ENCODE measurements around the gene KRTAP9-4.
A peak's percentile ranks its signal among the peaks of the same experiment; 100 is the strongest.
"Not testable (repeated sequence)": the region's sequence is repeated elsewhere in the genome, so short reads cannot be mapped to it uniquely, and the experiment has no call there.

KRTAP9-4 gene

GRCh38 chr17:41249637-41250240 lies at the start of gene KRTAP9-4:
Gene KRTAP9-4, plus strand, starts transcription at chr17:41249687. Its CDS starts 34 bp downstream, at chr17:41249721.
- DNase-seq (ENCODE audit: low spot score): peak; percentile 0

DNA sequence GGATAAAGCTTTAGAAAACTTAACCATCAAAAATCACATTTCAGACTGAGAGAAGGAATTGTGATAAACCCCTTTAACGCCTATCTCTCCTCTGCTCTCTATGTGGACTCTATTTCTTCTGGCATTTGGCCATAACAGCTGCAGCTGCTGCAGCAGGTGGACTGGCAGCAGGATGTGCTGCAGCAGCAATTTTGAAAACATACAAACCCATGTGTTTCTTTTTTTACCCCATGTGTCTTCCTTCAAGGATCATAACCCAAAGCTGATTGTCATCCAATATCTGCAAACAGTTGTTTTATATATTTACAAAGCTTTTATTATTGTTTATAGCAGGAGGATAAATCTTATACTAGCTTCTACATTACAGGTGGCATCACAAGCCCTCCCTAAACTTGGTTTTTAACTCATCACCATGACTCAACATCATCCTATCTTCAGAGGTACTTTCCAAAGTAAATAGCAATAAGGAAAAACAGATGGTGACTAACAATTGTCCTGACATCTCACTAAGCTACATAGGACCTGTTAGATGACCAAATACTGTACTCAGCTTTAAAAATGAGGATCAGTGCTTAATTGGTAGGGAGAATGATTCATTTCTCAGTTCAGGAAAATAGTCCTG lies 37.5 kb upstream of the KRTAP9-4 start:
- DNase-seq (ENCODE audit: low spot score): peak; percentile 29

- DNase-seq (ENCODE audit: low spot score): no peak
These were observed 36.8 kb upstream of the KRTAP9-4 start for GRCh38 chr17:41212524-41213169.

GRCh38 chr17:41215681-41216080 lies 33.8 kb upstream of the KRTAP9-4 start:
- DNase-seq (ENCODE audit: low spot score): no peak

DNA sequence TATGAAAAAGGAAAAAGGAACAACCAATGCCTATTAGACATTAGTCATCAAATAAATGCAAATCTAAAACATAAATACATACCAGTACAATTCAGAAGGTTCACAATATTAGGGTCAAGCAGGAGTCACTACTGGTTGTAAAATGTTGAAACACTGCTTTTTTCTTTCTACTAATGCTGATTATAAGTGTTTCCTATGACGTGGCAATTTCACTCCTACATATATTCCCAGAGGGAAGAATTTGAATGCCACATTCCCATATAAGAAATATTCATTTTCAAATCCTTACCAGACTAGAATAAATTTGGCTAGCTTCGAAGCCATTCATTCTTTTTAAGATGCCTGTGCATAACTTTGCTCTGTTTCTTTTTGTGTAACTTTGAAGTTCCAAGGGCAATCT lies 25.7 kb upstream of the KRTAP9-4 start:
- no peak for DNase-seq (ENCODE audit: low spot score)

DNA sequence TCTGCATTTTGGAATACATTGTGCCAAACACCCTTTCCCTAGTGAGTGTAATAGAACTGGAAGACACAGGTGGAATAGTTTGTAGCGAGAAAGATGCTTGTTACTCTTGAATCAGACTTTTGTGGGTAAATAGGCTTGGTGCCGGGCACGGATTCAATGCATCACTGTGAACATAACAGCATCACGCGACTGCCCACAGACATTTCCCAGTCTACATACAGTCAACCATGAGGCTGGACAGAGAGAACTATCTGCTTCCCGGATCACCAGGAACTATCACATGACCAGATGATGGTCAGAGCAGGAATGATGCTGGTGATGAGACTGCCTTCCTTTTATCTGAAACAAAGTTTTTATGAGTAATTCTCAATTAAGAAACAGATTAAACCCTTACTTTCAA lies 23.4 kb upstream of the KRTAP9-4 start:
- no peak for DNase-seq (ENCODE audit: low spot score)

GRCh38 chr17:41226598-41227095 lies 22.8 kb upstream of the KRTAP9-4 start, which contains the start of gene KRTAP9-2:
Gene KRTAP9-2, plus strand, starts transcription at chr17:41226648. Its CDS starts 7 bp downstream, at chr17:41226655.
- not testable (repeated sequence) for DNase-seq (ENCODE audit: low spot score)

- DNase-seq (ENCODE audit: low spot score): no peak
These were observed 19.4 kb upstream of the KRTAP9-4 start for GRCh38 chr17:41230094-41230493.

GRCh38 chr17:41231731-41232130 lies 17.8 kb upstream of the KRTAP9-4 start:
- no peak for DNase-seq (ENCODE audit: low spot score)

DNA sequence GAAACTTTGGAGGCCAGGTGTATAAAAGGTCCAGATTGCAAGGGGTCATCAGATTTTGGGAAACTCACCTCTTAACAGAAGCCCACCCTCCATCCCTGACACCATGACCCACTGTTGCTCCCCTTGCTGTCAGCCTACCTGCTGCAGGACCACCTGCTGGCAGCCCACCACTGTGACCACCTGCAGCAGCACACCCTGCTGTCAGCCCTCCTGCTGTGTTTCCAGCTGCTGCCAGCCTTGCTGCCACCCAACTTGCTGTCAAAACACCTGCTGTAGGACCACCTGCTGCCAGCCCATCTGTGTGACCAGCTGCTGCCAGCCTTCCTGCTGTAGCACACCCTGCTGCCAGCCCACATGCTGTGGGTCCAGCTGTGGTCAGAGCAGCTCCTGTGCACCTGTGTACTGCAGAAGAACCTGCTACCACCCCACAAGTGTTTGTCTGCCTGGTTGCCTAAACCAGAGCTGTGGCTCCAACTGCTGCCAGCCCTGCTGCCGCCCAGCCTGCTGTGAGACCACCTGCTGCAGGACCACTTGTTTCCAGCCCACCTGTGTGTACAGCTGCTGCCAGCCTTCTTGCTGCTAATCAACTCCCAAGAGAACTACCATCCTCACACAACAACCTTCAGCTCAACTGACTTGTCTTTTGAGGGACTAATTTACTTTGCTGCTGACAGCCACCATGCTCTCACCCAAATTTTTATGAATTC lies 16.9 kb upstream of the KRTAP9-4 start, which contains the start of gene KRTAP9-3:
KRTAP9-3 (plus strand) TSS at position 51 of the 707 bp plus-strand sequence; CDS start at position 104, 53 bp downstream.
- DNase-seq (ENCODE audit: low spot score): not testable (repeated sequence)

GRCh38 chr17:41237116-41237515 lies 12.4 kb upstream of the KRTAP9-4 start:
- DNase-seq (ENCODE audit: low spot score): not testable (repeated sequence)

DNA sequence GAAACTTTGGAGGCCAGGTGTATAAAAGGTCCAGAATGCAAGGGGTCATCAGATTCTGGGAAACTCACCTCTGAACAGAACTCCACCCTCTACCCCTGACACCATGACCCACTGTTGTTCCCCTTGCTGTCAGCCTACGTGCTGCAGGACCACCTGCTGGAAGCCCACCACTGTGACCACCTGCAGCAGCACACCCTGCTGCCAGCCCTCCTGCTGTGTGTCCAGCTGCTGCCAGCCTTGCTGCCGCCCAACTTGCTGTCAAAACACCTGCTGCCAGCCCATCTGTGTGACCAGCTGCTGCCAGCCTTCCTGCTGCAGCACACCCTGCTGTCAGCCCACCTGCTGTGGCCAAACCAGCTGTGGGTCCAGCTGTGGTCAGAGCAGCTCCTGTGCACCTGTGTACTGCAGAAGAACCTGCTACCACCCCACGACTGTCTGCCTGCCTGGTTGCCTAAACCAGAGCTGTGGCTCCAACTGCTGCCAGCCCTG lies 11.5 kb upstream of the KRTAP9-4 start, which contains the start of gene KRTAP9-8:
KRTAP9-8 (plus strand) TSS at position 51 of the 489 bp plus-strand sequence; CDS start at position 104, 53 bp downstream.
- DNase-seq (ENCODE audit: low spot score): not testable (repeated sequence)

GRCh38 chr17:41246995-41247787 lies 2.3 kb upstream of the KRTAP9-4 start:
- DNase-seq (ENCODE audit: low spot score): not testable (repeated sequence)

DNA sequence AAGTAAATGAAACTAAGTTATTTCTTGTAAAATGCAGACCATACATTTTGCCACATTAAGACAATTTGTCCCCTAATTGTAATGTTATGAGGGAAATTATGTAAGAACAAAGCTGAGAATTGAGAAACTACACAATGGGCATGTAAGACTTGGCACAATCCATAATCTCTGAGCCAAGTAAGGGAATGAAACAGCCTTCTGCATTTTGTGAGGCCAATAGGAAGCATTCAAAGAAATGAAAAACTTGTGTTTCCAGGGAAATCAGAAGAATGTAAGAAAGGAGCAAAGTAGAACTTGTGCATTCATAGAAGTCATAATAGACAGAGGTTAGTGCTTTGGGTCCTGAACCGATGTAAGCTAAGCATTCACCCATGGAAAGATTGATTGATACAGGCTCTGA lies 1.8 kb downstream of the KRTAP9-4 start:
- DNase-seq (ENCODE audit: low spot score): peak; percentile 1

GRCh38 chr17:41254861-41255260 lies 5.4 kb downstream of the KRTAP9-4 start:
- no peak for DNase-seq (ENCODE audit: low spot score)

- peak; percentile 1 for DNase-seq (ENCODE audit: low spot score)
These were observed 6.1 kb downstream of the KRTAP9-4 start, which contains the start of gene KRTAP9-9 for GRCh38 chr17:41255381-41256290. Gene KRTAP9-9, plus strand, starts transcription at chr17:41255384.

DNA sequence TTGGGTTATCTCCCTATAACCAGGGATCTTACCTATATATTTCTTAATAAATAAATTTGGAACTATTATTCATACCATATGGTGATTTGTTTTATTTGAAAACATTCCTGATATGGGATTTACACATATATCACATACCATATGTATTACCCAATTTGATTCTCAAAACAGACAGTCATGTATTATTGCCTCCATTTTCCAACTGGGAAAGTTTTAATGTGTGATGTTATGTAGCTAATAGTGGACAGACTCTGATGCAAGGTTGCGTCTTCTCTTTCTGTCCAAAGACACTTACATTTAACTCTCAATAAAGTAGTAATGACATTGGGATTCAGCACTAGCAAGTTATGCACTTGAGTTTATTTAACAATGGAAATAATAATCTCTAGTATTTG lies 6.8 kb downstream of the KRTAP9-4 start:
- peak; percentile 0 for DNase-seq (ENCODE audit: low spot score)

- DNase-seq (ENCODE audit: low spot score): no peak
These were observed 8.9 kb downstream of the KRTAP9-4 start for GRCh38 chr17:41258406-41258805.

DNA sequence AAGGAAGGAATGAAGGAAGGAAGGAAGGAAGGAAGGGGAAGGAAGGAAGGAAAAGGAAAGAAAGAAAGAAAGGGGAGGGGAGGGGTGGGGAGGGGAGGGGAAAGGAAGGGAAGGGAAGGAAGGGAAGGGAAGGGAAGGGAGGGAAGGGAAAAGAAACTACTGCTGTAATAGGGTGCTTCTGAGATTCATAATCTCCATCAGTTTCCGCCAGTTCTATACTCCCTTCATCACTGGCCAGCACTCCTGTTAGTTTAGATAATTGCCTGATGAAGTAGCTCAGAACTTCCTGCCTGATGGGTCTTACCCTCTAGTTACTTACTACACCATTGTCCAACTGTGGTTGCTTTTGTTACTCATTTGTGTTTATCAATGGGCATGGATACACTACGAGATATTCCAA lies 13.7 kb downstream of the KRTAP9-4 start:
- peak; percentile 0 for DNase-seq (ENCODE audit: low spot score)

DNA sequence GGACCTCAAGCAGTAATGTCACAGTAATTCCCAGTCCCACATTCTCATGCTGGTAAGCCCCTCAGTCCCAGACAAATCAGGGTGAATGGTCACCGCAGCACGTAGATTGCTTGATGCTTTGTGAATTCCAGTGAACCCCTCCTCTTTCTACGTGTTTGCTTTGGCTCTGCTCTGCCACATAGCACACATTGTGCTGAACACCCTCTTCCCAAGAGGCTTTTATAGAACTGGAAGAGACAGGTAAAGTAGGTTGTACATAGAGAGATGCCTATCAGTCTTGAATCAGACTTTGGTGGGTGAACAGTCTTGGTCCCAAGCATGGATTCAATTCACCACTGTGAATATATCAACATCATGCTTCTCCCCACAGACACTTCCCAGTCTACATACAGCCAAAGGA lies 15.1 kb downstream of the KRTAP9-4 start:
- no peak for DNase-seq (ENCODE audit: low spot score)

Data from AG08395 (cell line).